Cardiac muscle cell (in vitro differentiated cells and primary cell): ENCODE results near the gene IKZF3. TPM values are rescaled to one million over a fixed set of nuclear protein-coding genes. Genes with fewer than 3 reads are reported as not detected.
"Not testable (repeated sequence)": the region's sequence is repeated elsewhere in the genome, so short reads cannot be mapped to it uniquely, and the experiment has no call there.

ENCODE experiments used
- DNase-seq, 2 donors: peaks; one replicate each; pipeline versions ENCODE4 v3.0.0 to v3.0.0-alpha.2; 2010 to 2017; ENCODE audit warnings: low read depth in 1 of 2, low spot score in 1 of 2
- H3K27ac ChIP-seq: fragments of 200-600 bp; sonication (generic); 2 replicates; pipeline ENCODE4 v1.5.1; 2016
- H3K27me3 ChIP-seq: fragments of 200-600 bp; sonication (generic); 2 replicates; pipeline ENCODE4 v1.6.0; 2016; ENCODE audit warnings: control low read depth
- H3K36me3 ChIP-seq: fragments of 200-600 bp; sonication (generic); 2 replicates; pipeline ENCODE4 v1.5.1; 2016; ENCODE audit warnings: control low read depth
- H3K4me1 ChIP-seq: fragments of 200-600 bp; sonication (generic); 2 replicates; pipeline ENCODE4 v1.8.1; 2017; ENCODE audit warnings: low read depth, mild to moderate bottlenecking, mixed run types
- H3K4me3 ChIP-seq: fragments of 200-600 bp; sonication (generic); 2 replicates; pipeline ENCODE4 v1.5.1; 2016; ENCODE audit warnings: mild to moderate bottlenecking
- H3K9me3 ChIP-seq: fragments of 200-600 bp; sonication (generic); 2 replicates; pipeline ENCODE4 v1.5.1; 2017; ENCODE audit warnings: low read depth, mild to moderate bottlenecking, control low read depth
- CTCF ChIP-seq: IDR thresholded peaks from 2 replicates; pipeline ENCODE4 v1.5.1; 2012; ENCODE audit warnings: low read depth, mild to moderate bottlenecking, low read length
- polyA plus RNA-seq: library from polyadenylated mRNA; unstranded; fragments of >200 nt; fragmentation: Nextera tagmentation; extraction: Ambion mirVana; gene quantifications from 2 replicates; pipeline ENCODE4 v1.2.1, GENCODE V29; 2016
- total RNA-seq: library from RNA; depleted of rRNA; stranded (reverse); fragments of >200 nt; gene quantifications from 2 replicates; pipeline ENCODE4 v1.2.3, GENCODE V29; 2016

The IKZF3 gene
- total and polyA plus RNA-seq, 2 experiments from 2014 or later, result not detected

- no peaks in the 10 kb centered on the region for H3K4me1 ChIP-seq
- H3K36me3 ChIP-seq, result peaks cover 82% of the 10 kb centered on the region
- no peak for DNase-seq
- no peaks in the 10 kb centered on the region for H3K27me3 ChIP-seq
- no peak for TF ChIP-seq CTCF
- H3K27ac ChIP-seq, result no peak overlapping the region
- H3K9me3 ChIP-seq, result no peaks in the 10 kb centered on the region
- H3K4me3 ChIP-seq, result no peak overlapping the region
These were observed 148.6 kb downstream of the IKZF3 start for GRCh38 chr17:39715375-39716072.

GRCh38 chr17:39714234-39714633, 149.9 kb downstream of the IKZF3 start:
- Histone ChIP-seq H3K27me3 (no peaks in the 10 kb centered on the region), H3K4me3 (no peak overlapping the region), H3K9me3 (no peaks in the 10 kb centered on the region), H3K27ac (no peak overlapping the region), H3K36me3 (peaks cover 90% of the 10 kb centered on the region), H3K4me1 (no peaks in the 10 kb centered on the region)
- no peak for TF ChIP-seq CTCF
- DNase-seq, result no peak

GRCh38 chr17:39711851-39712250, 152.3 kb downstream of the IKZF3 start:
- Histone ChIP-seq H3K4me3 (no peak overlapping the region), H3K9me3 (no peaks in the 10 kb centered on the region), H3K36me3 (peaks cover 92% of the 10 kb centered on the region), H3K27me3 (no peaks in the 10 kb centered on the region), H3K4me1 (no peaks in the 10 kb centered on the region), H3K27ac (no peak overlapping the region)
- no peak for DNase-seq
- TF ChIP-seq CTCF, result no peak

GRCh38 chr17:39711071-39711470, 153.0 kb downstream of the IKZF3 start:
- not testable (repeated sequence) for H3K9me3 ChIP-seq, DNase-seq, H3K4me3 ChIP-seq, H3K27me3 ChIP-seq, H3K4me1 ChIP-seq, H3K27ac ChIP-seq
- H3K36me3 ChIP-seq, result peaks cover 87% of the 10 kb centered on the region

- peaks cover 7% of the 10 kb centered on the region for H3K4me1 ChIP-seq
- DNase-seq, result no peak
- no peak overlapping the region for H3K4me3 ChIP-seq
- no peaks in the 10 kb centered on the region for H3K9me3 ChIP-seq
- no peak for TF ChIP-seq CTCF
- H3K36me3 ChIP-seq, result peaks cover 79% of the 10 kb centered on the region
- no peaks in the 10 kb centered on the region for H3K27me3 ChIP-seq
- H3K27ac ChIP-seq, result no peak overlapping the region
These were observed 153.8 kb downstream of the IKZF3 start for GRCh38 chr17:39709998-39710964.
